GM18870 (cell line): ENCODE measurements around the gene UBR3.
"Not testable (repeated sequence)": the region's sequence is repeated elsewhere in the genome, so short reads cannot be mapped to it uniquely, and the experiment has no call there.

Experiments
- ATAC-seq: cut with Tn5 transposase; IDR thresholded peaks from one replicate; pipeline ENCODE4 v1.9.1; 2021; ENCODE audit warnings: moderate library complexity; ENCODE audit not compliant: unreplicated experiment

UBR3 gene

GRCh38 chr2:169867579-169867978 lies 40.3 kb downstream of the UBR3 start:
- ATAC-seq: no peak

GRCh38 chr2:169868951-169869350 lies 41.7 kb downstream of the UBR3 start:
- ATAC-seq: no peak

GRCh38 chr2:169871369-169871768 lies 44.1 kb downstream of the UBR3 start:
- not testable (repeated sequence) for ATAC-seq

GRCh38 chr2:169871994-169872393 lies 44.7 kb downstream of the UBR3 start:
- ATAC-seq: no peak

- ATAC-seq: no peak
Measured at GRCh38 chr2:169877398-169877797, 50.1 kb downstream of the UBR3 start.

DNA sequence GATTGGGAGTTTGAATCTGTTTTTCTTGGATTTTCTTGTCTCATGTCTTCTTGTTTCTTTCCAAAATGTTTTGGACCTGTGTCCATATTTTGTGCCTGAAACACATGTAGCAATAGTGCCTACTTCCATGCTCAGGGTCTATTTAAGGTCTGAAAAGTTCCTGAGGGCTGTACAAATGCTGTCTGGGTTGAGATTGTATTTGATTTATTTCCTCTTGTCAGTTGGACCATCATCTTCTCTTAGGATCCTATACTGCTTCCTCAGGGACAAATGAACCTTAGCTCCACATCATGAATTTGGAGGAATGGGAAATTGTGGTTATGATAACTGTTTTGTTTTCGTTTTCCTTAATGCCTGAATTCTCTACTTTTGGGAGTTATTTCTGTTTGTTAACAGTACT lies 59.9 kb downstream of the UBR3 start:
- ATAC-seq: no peak

DNA sequence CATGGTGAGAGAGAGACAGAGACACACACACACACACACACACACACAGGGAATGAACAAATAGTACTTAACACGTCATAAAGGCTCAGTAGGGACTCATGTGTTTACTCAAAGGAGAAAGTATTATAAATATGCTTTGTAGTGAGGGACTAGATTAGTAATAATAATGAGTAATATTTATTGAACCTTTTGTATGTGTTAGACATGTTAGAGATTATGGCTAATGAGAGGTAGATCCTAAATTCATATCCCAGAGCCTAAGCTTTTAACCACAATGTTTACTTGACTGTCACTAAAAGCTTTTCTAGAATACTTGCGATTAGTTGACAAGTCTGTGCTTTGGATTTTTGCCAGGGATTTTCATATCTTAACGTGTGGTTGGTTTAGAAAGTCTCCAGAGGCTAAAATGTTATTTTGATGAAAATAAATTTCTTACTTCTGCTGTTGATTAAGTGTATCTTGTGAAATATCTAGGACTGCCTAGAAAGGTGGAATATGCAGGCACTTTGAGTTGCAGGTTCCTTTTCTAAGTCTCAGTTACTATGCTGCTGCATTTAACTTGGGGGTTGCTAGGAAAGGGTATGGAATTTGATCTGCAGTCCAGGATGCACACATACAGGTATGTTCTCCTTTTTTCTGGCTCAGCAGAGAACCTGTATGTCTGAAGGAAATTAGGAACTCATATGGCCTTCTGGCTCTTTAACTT lies 64.5 kb downstream of the UBR3 start:
- ATAC-seq: no peak

GRCh38 chr2:169892951-169893350 lies 65.7 kb downstream of the UBR3 start:
- ATAC-seq: no peak

DNA sequence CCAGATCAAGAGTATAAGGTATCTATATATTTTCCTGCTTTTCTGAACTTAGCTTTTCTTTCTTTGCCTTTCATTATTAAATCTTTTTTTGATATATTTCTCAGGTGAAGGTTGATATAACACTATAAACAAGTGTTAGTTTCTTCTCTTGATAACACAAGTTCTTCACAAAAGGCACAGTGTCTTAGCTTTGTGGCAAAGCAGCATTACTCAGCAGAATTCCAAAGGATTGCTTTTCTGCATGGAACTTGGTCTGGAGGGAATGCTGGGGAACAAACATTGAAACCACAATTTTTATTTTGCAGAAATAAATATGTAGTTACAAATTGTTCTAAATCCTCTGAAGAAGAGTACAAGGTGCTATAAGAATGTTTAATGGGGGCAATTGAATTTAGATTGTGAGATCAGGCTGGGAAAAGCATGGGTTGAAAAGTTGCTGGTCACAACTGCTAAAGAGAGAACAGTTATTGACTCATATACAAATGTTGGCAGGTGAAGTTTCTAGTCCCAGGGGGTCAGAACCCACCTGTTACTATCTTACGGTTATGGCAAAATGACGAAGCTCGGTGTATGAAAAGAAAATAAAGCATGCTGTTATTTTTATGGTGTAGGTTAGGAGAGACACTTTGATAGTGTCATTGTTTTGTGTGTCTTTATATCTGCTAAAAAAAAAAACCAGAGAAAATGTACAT lies 68.2 kb downstream of the UBR3 start:
- no peak for ATAC-seq

DNA sequence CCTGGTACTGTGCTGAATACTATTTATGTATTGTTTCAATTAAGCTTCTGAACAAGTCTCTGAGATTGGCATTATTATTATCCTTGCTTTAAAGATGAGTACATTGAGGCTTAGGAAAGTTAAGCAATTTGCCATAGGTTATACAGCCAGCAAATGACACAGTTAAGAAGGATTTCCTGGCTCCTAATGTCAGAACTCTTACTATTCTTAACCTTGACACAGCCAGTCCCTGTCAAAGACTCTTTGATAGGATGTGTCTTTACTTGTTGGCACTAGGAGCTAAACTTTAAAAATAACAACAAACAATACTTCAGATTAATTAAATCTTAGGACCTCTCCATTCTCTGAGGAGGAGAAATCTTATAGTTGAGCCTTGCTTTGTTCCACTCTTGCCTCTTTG lies 70.6 kb downstream of the UBR3 start:
- ATAC-seq: no peak

DNA sequence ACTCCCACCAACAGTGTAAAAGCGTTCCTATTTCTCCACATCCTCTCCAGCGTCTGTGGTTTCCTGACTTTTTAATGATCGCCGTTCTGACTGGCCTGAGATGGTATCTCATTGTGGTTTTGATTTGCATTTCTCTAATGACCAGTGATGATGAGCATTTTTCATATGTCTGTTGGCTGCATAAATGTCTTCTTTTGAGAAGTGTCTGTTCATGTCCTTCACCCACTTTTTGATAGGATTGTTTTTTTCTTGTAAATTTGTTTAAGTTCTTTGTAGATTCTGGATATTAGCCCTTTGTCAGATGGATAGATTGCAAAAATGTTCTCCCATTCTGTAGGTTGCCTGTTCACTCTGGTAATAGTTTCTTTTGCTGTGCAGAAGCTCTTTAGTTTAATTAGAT lies 72.8 kb downstream of the UBR3 start:
- not testable (repeated sequence) for ATAC-seq

- no peak for ATAC-seq
Measured at GRCh38 chr2:169900686-169901085, 73.4 kb downstream of the UBR3 start.

DNA sequence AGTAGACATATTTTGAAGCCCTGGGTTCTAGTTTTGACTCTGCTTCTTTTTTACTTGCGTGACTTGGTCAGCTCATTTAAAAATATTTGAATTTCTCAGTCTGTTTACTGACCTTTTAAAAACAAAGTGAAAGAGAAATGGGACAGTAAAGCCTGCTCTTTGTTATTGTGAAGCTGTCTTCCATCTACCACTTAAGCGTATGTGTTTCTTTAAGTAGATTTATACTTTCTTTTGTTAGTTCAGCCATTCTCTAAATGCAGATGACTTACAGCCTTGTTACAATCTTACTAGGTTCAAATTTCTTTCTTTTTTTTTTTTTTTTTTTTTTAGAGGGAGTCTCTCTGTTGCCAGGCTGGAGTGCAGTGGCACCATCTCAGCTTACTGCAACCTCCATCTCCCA lies 79.5 kb downstream of the UBR3 start:
- ATAC-seq: no peak

- ATAC-seq: no peak
Measured at GRCh38 chr2:169909376-169909775, 82.1 kb downstream of the UBR3 start.

DNA sequence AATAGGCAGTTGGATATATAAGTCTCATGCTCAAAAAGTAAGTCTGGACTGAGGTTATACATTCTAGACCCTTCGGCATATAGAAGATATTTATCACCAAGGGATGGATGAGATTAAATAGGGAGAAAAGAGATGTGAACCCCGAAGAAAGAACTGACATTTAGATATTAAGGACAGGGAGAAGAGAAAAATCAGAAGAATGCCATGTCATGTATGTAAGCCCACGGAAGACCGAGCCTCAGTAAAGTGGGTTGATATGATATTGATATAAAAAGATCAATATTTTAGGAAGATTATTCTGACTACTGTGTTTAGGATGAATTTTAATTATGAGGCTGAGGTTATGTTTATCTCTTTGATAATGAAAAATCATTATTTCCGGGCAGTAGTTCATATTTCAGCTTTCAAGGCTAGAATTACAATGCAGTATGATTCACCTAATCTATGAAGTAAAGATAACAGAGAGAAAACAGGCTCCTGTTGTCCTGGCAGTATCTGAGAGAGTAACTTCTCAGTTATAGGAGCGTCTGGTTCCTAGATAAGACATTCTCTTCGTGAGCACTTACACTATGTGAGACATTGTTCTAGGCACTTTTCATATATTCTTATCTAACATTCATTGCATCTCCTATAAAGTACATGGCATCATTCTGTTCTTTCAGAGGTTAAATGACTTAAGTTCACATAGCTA lies 83.0 kb downstream of the UBR3 start:
- ATAC-seq: no peak

DNA sequence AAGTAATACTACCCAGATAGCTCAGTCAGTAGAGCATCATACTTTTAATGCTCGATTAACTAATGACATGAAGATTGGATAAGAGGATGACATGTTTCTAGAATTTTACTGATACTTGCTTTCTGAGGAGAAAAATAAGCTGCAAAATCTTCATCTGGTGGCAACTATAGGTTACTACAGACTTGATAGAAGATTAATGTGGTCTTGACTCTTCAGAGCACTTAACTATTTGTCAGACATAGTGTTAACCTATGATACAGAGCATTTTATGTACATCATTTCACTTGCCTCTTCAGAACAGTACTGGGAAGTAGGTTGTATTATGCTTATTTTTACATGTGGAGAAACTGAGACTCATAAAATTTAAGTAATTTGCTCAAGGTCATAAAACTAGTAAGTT lies 83.9 kb downstream of the UBR3 start:
- ATAC-seq: no peak

DNA sequence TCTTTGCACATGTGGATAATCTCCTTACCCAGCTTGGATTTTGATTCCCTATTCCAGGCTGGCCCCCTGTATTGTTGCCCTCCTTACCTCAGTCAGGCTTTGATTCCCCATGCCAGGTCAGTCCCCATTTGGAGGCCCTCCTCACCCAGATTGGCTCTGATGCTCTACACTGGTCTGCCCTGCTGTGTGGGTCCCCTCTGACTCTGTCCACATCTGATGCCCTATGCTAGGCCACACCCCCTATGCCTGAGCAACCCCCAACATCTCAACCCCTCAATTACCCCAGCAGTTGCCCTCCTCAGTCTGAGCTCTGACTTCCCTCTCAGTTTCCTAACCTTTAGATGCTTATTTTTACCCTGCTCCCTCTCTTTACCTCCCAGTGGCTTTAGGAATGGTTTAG lies 89.4 kb downstream of the UBR3 start:
- ATAC-seq: no peak

DNA sequence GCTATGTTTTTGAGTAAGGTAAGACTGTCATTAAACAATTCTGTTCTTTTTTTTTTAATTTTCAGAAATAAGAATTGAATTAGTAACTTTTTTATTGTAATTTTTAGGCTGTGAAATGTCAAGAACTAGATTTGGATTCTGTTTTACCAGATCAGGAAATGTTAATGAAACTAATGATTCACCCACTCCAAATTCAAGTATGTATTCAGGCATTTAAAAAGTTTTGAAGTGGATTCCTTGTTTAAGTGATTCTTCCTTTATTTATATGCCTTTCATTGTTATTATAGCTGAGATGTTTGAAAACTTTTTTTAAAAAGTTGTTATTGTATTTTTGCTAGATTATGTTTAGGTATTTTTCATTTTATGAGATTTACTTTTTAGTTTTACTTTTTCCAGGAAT lies 96.7 kb downstream of the UBR3 start:
- no peak for ATAC-seq

DNA sequence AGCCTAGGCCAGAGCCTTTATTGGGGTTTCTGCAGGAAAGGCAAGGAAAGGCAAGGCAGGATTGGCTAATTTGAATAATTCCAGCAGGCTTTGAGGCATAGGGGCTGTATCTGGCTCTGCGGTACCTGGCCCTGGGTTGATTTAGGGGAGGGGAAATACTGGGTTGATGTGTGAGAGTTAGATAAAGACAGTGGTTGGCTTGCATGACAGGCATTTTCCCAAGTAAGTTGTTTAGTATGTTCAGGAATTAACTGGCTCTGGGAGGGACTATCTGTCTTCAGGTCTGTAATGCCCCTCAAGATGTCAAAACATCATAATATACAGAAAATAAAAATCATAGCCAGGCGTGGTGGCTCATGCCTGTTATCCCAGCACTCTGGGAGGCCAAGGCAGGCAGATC lies 98.7 kb downstream of the UBR3 start:
- no peak for ATAC-seq

- no peak for ATAC-seq
Measured at GRCh38 chr2:169928463-169928864, 101.2 kb downstream of the UBR3 start.

DNA sequence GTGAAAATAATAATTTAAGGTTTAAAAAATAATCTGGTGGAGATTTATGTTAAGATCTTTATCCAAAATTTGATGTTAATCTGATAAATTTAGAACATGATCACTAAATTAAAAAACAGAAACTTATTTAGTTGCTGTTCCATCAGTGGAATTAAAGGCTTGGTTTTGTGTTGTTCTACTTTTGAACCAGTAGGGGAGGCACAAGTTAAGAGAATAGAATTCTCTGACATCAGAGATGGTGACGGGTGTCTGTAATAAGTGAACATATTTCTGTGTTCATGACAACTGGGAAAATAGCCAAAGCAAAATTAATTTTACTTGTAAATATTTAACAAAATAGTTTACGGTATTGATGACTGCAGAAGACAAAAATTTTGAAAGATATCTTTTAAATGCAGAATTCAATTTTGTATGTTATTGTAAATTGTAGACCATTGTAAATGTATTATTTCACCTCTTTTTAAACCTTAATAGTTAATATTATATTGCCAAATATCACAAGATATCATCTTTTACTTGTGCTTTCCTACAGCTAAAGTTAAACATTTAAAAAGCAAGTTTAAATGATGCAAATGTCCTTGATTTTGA lies 106.0 kb downstream of the UBR3 start:
- peak; percentile 48 for ATAC-seq

DNA sequence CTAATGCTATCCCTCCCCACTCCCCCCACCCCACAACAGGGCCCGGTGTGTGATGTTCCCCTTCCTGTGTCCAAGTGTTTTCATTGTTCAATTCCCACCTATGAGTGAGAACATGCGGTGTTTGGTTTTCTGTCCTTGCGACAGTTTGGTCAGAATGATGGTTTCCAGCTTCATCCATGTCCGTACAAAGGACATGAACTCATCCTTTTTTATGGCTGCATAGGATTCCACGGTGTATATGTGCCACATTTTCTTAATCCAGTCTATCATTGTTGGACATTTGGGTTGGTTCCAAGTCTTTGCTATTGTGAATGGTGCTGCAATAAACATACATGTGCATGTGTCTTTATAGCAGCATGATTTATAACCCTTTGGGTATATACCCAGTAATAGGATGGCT lies 109.4 kb downstream of the UBR3 start:
- not testable (repeated sequence) for ATAC-seq
